Measurements from ENCODE around the gene SPDYE6. TPM values are rescaled to one million over a fixed set of nuclear protein-coding genes. Genes with fewer than 3 reads are reported as not detected.
"Not testable (repeated sequence)": the region's sequence is repeated elsewhere in the genome, so short reads cannot be mapped to it uniquely, and the experiment has no call there.

The SPDYE6 gene
- total RNA-seq, 1 donor from 2014 or later, result not detected

DNA sequence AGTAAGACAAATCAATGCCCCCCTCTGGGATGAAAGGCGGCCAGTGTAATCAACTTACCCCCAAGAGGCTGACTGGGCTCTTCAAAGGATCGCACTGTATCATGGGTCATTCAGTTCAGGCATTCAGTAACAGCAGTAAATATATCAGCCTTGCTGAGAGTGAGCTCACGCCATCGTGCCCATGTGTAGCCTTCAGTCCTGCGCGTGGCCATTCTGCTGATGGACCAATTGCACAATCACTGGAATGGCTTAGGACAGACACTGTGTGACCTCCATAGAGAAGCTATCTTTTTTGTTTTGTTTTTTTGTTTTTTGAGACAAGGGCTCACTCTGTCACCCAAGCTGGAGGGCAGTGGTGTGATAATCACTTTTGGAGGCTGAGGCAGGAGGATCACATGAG, 30.8 kb upstream of the SPDYE6 start:
- intact Hi-C loops (cut with micrococcal nuclease), result no loop called here
- DNase-seq, result no peak
- Mint-ChIP-seq H3K4me3 (no peak overlapping the region), H3K36me3 (ENCODE audit: low read depth) (peaks cover 19% of the 10 kb centered on the region), H3K27me3 (no peaks in the 10 kb centered on the region), H3K27ac (no peak overlapping the region), H3K9me3 (no peaks in the 10 kb centered on the region), H3K4me1 (no peaks in the 10 kb centered on the region)

DNA sequence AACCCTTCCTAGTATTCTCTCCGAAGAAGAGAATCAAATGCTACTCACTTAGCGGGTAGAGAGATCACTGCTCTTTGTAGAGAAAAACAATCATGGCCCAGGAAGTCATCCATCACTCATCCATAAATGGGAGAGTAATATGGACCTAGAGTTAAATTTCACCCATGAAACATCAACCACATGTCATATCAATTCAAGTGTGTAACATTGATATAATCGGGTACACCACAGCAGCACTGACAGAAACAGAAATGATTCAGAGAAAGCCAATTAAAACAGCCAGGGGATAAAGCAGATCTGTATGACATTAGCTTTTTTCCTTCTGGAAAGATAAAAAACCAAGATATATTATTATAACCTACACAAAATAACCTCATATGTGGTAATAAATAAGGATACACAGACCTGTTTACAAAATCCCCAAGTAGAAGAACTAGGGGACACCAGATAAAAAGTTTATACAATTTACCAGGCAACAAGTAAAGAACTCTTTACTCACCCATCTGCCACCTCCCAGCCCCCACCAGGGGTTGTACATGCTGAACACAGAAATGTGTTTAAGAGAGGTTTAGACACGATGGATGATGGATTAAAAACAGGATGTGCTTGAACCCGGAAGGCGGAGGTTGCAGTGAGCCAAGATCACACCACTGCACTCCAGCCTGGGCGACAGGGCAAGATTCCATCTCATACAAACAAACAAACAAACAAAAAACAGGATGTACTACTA, 25.6 kb upstream of the SPDYE6 start:
- H3K9me3 Mint-ChIP-seq; DNase-seq; H3K27ac Mint-ChIP-seq; H3K27me3 Mint-ChIP-seq; intact Hi-C loops (cut with micrococcal nuclease); H3K4me3 Mint-ChIP-seq; H3K4me1 Mint-ChIP-seq: not testable (repeated sequence)
- H3K36me3 Mint-ChIP-seq (ENCODE audit: low read depth), result peaks cover 41% of the 10 kb centered on the region

DNA sequence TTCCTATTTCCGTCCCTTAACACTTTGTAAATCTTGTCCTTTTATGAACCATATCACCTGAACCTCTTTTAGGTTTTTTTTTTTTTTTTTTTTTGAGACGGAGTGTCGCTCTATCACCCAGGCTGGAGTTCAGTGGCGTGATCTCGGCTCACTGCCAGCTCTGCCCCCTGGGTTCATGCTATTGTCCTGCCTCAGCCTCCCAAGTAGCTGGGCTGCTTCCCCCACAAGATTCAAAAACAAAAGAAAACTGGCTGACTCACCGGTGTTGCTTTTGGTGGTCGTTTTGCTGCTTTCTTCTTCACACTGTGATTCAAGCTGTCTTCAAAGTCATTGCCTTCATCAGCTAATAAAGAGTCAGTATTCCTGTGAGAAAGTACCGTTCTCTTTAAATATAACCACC, 24.6 kb upstream of the SPDYE6 start:
- H3K36me3 Mint-ChIP-seq (ENCODE audit: low read depth), result peaks cover 38% of the 10 kb centered on the region
- H3K27me3 Mint-ChIP-seq; intact Hi-C loops (cut with micrococcal nuclease); H3K9me3 Mint-ChIP-seq; H3K4me1 Mint-ChIP-seq; H3K4me3 Mint-ChIP-seq; DNase-seq; H3K27ac Mint-ChIP-seq: not testable (repeated sequence)

DNA sequence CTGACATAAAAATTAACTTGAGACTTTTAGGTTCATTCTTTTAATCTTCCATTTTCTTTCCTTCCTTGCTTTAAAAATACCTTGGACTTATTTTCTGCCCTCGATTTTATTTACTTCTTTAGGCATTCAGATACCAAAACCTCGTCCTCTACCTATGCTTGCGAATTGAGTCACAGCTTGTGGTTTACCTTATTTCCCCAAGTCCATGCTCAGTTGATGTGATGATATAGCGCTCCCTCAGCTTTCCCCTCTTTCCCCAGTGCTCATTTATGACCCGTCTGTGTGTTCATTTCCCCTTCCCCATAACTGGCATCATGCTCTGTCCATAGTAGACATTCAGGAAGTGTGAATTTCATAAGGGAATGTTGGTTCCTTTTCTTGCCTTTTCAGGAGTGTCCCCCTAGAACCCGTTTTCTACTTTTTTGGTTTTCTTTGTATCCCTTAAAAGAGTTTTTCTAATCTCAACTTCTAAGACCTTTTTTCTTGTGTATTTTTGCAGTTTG, 20.8 kb upstream of the SPDYE6 start:
- peaks cover 6% of the 10 kb centered on the region for H3K4me1 Mint-ChIP-seq
- H3K27ac Mint-ChIP-seq, result no peak overlapping the region
- no peaks in the 10 kb centered on the region for H3K9me3 Mint-ChIP-seq
- DNase-seq, result peak; percentile 35
- H3K27me3 Mint-ChIP-seq, result no peaks in the 10 kb centered on the region
- H3K4me3 Mint-ChIP-seq, result no peak overlapping the region
- intact Hi-C loops (cut with micrococcal nuclease), result no loop called here
- H3K36me3 Mint-ChIP-seq (ENCODE audit: low read depth), result peaks cover 44% of the 10 kb centered on the region

DNA sequence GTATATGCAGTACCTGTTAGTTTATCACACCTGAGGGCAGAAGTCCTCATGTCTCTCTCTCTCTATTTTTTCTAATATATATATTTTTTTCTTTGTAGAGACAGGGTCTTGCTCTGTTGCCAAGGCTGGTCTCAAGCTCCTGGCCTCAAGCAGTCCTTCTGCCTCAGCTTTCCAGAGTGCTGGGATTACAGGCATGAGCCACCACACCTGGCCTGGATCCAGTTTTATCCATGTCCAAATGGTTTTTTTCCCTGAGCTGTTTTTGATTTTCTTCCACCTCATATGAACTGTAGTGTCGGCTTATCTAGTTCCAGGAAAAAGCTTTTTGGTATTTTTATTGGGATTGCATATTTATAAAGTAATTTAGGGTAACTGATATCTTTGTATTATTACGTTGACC, 16.6 kb upstream of the SPDYE6 start:
- H3K9me3 Mint-ChIP-seq; H3K27me3 Mint-ChIP-seq; H3K4me3 Mint-ChIP-seq; H3K27ac Mint-ChIP-seq; H3K4me1 Mint-ChIP-seq; intact Hi-C loops (cut with micrococcal nuclease): not testable (repeated sequence)
- H3K36me3 Mint-ChIP-seq (ENCODE audit: low read depth), result peaks cover 40% of the 10 kb centered on the region
- peak; percentile 34 for DNase-seq

DNA sequence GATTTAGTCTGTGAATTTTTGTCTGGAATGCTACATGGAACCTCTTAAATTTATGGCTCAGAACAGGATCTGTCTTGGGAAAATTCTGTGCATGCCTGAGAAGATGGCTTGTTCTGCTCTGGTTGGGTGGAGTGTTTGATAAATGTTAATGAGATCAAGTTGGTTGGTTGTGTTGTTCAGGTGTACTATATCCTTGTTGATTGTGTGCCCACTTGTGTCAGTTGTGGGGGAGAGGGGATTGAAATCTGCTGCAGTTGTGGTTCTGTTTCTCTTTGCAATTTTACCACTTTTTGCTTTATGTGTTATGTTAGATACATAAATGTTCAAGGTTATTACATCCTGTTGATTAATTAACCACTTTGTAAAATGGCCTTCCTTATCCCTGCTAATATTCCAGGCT, 13.8 kb upstream of the SPDYE6 start:
- H3K27ac Mint-ChIP-seq; H3K27me3 Mint-ChIP-seq; H3K4me1 Mint-ChIP-seq; DNase-seq; H3K9me3 Mint-ChIP-seq; intact Hi-C loops (cut with micrococcal nuclease); H3K4me3 Mint-ChIP-seq: not testable (repeated sequence)
- H3K36me3 Mint-ChIP-seq (ENCODE audit: low read depth), result peaks cover 36% of the 10 kb centered on the region

DNA sequence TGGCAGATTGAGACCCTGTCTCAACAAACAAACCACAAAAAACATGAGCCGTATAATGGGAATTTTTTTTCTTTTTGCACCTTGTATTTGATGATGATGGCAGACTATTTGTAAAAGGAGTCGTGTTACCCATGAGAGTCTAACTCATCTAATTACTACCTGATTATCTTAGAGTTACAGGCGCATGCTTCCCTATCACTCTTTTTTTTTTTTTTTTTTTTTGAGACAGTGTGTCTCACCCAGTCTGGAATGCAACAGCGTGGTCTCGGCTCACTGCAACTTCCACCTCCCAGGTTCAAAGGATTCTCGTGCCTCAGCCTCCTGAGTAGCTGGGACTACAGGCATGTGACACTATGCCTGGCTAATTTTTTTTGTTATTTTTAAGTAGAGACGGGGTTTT, 9.1 kb upstream of the SPDYE6 start:
- H3K36me3 Mint-ChIP-seq (ENCODE audit: low read depth), result peaks cover 20% of the 10 kb centered on the region
- H3K9me3 Mint-ChIP-seq; intact Hi-C loops (cut with micrococcal nuclease); DNase-seq; H3K27me3 Mint-ChIP-seq; H3K27ac Mint-ChIP-seq: not testable (repeated sequence)
- peak overlapping the region; percentile 57 for H3K4me3 Mint-ChIP-seq
- H3K4me1 Mint-ChIP-seq, result peaks cover 13% of the 10 kb centered on the region

DNA sequence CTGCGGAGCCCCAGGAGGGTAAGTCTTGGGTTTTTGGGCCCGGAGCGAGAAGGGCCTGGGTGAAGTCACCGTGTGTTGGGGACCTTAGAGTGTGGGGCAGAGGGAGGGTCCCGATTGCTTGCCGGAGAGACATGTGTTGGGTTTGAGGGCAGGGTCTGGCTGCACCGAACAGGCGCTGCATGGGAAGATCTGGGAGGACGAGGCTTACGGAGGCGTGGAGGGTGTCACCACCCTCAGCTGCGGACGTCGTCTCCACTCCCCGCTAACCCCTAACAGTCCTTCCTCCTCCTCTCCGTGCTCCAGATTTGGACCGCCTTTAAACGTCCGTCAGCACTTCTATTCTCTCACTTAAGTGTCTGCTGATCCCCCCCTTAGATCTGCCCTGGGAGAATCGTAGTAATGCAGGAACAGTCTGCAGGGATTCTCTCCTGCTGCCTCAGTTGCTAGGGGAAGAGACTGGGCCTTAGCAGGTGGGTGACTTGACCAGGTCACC, 8.2 kb upstream of the SPDYE6 start:
- intact Hi-C loops (cut with micrococcal nuclease); H3K9me3 Mint-ChIP-seq; H3K27me3 Mint-ChIP-seq: not testable (repeated sequence)
- peaks cover 15% of the 10 kb centered on the region for H3K36me3 Mint-ChIP-seq (ENCODE audit: low read depth)
- peak overlapping the region; percentile 96 for H3K4me3 Mint-ChIP-seq
- peaks cover 11% of the 10 kb centered on the region for H3K4me1 Mint-ChIP-seq
- peak; percentile 72 for DNase-seq
- peak overlapping the region; percentile 85 for H3K27ac Mint-ChIP-seq

DNA sequence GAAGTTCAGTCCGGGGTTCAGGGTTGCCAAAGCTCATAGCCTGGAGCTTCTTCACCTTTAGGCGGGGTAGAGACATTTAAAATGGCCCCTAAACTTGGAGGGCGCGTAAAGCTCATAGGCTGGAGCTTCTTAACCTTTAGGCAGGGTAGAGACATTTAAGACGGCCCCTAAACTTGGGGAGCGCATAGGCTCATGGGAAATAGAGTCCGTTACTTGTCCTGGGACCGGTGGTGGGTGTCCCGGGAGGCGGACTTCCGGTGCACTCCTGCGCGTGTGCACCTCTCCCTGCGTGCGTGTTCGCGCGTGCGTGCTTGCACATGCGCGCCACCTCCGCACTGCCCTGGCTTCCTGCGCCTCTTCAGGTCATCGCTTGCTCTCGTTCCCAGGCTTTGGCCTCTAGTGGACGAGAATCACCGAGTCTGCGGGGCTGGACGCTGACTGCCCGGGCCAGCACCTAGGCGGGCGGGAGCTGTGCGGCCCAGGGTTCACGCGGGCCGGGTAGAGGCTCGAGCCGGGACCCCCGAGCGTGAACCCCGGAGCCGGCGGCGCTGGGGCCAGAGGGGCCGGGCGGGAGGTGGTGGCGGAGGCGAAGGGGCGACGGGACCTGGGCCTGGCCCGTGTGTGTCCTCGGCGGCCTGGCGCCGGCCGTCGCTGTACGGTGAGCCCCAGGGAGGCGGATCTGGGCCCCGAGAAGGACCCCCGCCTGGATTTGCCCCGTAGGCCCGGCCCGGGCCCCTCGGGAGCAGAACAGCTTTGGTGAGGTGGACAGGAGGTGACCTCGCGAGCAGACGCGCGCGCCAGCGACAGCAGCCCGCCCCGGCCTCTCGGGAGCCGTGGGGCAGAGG, 7.5 kb upstream of the SPDYE6 start:
- peaks cover 11% of the 10 kb centered on the region for H3K4me1 Mint-ChIP-seq
- H3K27ac Mint-ChIP-seq, result peak overlapping the region; percentile 85
- peak overlapping the region; percentile 96 for H3K4me3 Mint-ChIP-seq
- H3K36me3 Mint-ChIP-seq (ENCODE audit: low read depth), result peaks cover 15% of the 10 kb centered on the region
- not testable (repeated sequence) for H3K27me3 Mint-ChIP-seq, H3K9me3 Mint-ChIP-seq
- intact Hi-C loops (cut with micrococcal nuclease), result loop anchor here (1.0 kb wide), 1 partner anchor 33 kb away; the partner anchor contains the start of gene PRKRIP1
- DNase-seq, result peak; percentile 98

DNA sequence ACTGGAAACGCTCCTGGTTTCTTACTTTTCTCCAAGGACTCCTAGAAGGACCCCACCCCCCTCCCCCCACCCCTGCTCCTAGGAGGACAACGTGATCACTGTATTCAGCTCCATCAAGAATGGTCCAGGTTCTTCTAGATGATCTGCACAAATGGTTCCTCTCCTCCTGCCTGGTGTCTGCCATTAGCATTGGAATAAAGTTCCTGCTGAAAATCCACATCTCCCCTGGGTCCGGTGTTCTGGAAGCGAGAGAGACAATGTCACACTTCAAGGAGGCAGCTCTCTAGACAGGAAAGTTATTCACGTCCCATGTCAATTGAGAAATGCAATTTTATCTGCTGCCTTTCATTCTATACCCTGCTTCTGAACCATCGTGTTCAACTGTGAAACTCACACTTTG, 9.3 kb downstream of the SPDYE6 start:
- H3K36me3 Mint-ChIP-seq (ENCODE audit: low read depth); intact Hi-C loops (cut with micrococcal nuclease); H3K27ac Mint-ChIP-seq; H3K27me3 Mint-ChIP-seq; H3K4me3 Mint-ChIP-seq; H3K4me1 Mint-ChIP-seq; H3K9me3 Mint-ChIP-seq: not testable (repeated sequence)
- peak; percentile 58 for DNase-seq

DNA sequence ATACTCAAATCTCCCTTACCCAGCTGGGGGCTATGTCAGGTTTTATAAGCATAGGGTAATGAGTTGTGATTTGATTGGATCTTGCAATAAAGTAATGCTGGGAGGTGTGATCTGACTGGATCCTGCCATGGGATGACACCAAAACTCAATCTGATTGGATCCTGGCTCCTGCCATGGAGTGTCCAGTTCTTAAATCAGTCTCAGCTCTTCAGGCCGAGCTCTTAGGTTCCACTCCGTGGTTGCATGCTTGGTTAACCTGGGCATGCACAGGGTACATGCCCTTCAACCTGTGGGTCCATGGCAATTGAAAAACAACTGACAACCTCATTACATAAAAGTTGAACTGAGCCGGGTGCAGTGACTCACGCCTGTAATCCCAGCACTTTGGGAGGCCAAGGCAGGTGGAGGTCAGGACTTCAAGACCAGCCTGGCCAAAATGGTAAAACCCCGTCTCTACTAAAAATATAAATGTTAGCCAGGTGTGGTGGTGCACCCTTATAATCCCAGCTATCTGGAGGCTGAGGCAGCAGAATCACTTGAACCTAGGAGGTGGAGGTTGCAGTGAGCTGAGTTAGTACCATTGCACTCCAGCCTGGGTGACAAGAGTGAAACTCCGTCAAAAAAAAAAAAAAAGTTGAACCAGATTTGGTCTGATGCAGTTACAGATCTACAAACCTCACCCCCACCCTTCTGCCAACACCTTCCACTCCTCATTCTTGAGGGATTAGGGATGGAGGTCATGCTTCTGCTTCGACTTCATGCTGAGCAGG, 15.5 kb downstream of the SPDYE6 start:
- H3K27me3 Mint-ChIP-seq; H3K4me3 Mint-ChIP-seq; H3K9me3 Mint-ChIP-seq; H3K36me3 Mint-ChIP-seq (ENCODE audit: low read depth); H3K27ac Mint-ChIP-seq; H3K4me1 Mint-ChIP-seq; intact Hi-C loops (cut with micrococcal nuclease): not testable (repeated sequence)
- DNase-seq, result peak; percentile 25

DNA sequence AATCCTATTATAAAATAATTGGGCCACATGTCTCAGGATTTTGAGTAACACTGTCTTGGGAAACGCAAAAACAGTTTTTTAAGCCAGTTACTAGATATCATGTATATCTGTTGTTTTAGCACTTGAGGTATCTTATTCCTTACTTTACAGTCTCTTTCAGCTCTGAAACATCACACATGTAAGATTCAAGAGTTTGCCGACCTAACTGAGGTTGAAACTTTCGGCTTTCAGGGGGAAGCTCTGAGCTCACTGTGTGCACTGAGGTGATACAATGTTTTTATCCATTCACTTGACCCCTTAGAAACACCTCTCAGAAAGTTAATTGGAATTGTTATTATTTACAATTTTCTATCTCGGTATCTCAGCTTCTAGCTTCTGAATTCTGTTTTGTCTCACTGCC, 18.8 kb downstream of the SPDYE6 start:
- intact Hi-C loops (cut with micrococcal nuclease); H3K4me3 Mint-ChIP-seq; H3K4me1 Mint-ChIP-seq; H3K27ac Mint-ChIP-seq; H3K27me3 Mint-ChIP-seq; H3K36me3 Mint-ChIP-seq (ENCODE audit: low read depth); H3K9me3 Mint-ChIP-seq: not testable (repeated sequence)
- peak; percentile 25 for DNase-seq

DNA sequence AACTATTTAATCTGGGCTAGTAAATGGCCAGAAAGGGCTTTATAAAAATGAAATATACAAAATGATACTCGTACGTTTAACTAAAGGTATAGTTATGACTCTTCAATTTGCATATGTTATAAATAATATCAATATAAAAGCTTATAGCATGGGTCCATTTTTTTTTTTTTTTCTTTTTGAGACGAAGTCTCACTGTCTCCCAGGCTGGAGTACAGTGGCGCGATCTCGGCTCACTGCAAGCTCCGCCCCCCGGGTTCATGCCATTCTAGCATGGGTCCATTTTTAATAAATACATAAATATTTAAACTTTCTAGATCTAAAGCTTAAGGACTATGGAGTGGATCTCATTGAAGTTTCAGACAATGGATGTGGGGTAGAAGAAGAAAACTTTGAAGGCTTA, 19.2 kb downstream of the SPDYE6 start:
- H3K27me3 Mint-ChIP-seq; H3K4me1 Mint-ChIP-seq; H3K9me3 Mint-ChIP-seq; intact Hi-C loops (cut with micrococcal nuclease); H3K27ac Mint-ChIP-seq; DNase-seq; H3K4me3 Mint-ChIP-seq; H3K36me3 Mint-ChIP-seq (ENCODE audit: low read depth): not testable (repeated sequence)

DNA sequence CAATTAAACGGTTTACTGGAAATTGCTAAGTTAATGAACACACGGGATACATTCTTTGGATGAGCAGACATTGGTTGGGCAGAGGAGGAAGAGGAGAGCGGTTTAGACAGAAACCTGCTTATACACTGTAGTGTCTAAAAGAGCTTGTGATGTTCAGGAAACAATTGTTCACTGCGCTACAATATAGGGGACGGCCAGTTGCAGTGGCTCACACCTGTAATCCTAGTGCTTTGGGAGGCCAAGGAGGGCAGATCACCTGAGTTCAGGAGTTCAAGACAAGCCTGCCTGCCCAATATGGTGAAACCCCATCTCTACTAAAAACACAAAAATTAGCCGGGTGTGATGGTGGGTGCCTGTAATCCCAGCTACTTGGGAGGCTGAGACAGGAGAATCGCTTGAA, 20.7 kb downstream of the SPDYE6 start:
- H3K4me1 Mint-ChIP-seq; H3K36me3 Mint-ChIP-seq (ENCODE audit: low read depth); intact Hi-C loops (cut with micrococcal nuclease); H3K27ac Mint-ChIP-seq; H3K4me3 Mint-ChIP-seq; H3K9me3 Mint-ChIP-seq; H3K27me3 Mint-ChIP-seq: not testable (repeated sequence)
- peak; percentile 45 for DNase-seq
